K562 (cell line): Measurements from ENCODE around the gene PDE4D. TPM values are rescaled to one million over a fixed set of nuclear protein-coding genes. Genes with fewer than 3 reads are reported as not detected.

Experiments
- ATAC-seq: fragments of 200-7000 bp; cut with Tn5 transposase; 3 replicates; pipeline ENCODE4 v1.9.1; 2020; ENCODE audit warnings: moderate library complexity
- BruUV-seq: library from RNA; stranded (reverse); fragments of 400-500 nt; replicated peaks from 2 replicates; lab custom pipeline; 2021; lab: Mats Ljungman, UMichigan
- CTCF ChIA-PET: fragments of 300-600 bp; formaldehyde crosslinking; extraction: SDS; loops from one replicate; lab custom pipeline; 2021; ENCODE audit warnings: low intra/inter-chr PET ratio; lab: Yijun Ruan, JAX
- POLR2A ChIA-PET: fragments of 300-600, 350-650 bp; sonication (Branson Sonifier 250); formaldehyde crosslinking; extraction: SDS; loops from one replicate; lab custom pipeline; 2021; ENCODE audit warnings: antibody characterized with exemption, inconsistent platforms; lab: Yijun Ruan, JAX
- DNase-seq, 4 experiments: peaks; one replicate each; pipeline versions ENCODE4 v3.0.0 to v3.0.0-alpha.2; 2011 to 2018; ENCODE audit warnings: low spot score in 3 of 4, mixed read lengths in 3 of 4; ENCODE audit errors: extremely low read depth in 1 of 4
- FAIRE-seq: peaks from 2 replicates; lab custom pipeline; 2011; peaks lifted over from hg19 to GRCh38; lab: Jason Lieb, UNC
- H2AFZ ChIP-seq: 2 replicates; pipeline ENCODE4 v1.6.0; 2011; ENCODE audit warnings: low read depth, low read length, control low read depth, inconsistent platforms
- H3K27ac ChIP-seq: fragments of 200-600 bp; 3 replicates; pipeline ENCODE4 v1.8.0; 2011; ENCODE audit warnings: low read depth, mild to moderate bottlenecking, control low read depth, inconsistent platforms, low read length, moderate library complexity, mixed read lengths; ENCODE audit errors: extremely low read depth
- H3K27me3 ChIP-seq, 2 experiments: fragments of 300-600 bp in 1 of 2; 2 replicates in 1 of 2; 3 replicates in 1 of 2; pipeline versions ENCODE4 v1.6.0 to v1.8.0; 2011; ENCODE audit warnings: inconsistent platforms in 2 of 2, low read length in 2 of 2, mild to moderate bottlenecking in 1 of 2, mixed read lengths in 1 of 2, moderate library complexity in 1 of 2; ENCODE audit not compliant: control insufficient read depth in 2 of 2, insufficient read depth in 2 of 2
- H3K36me3 ChIP-seq: fragments of 300-600 bp; 3 replicates; pipeline ENCODE4 v1.8.0; 2011; ENCODE audit warnings: mild to moderate bottlenecking, low read length, inconsistent platforms; ENCODE audit not compliant: control insufficient read depth, insufficient read depth
- H3K4me1 ChIP-seq, 2 experiments: fragments of 200-600 bp in 1 of 2; replicated peaks in 1 of 2; 2 replicates in 1 of 2; 3 replicates in 1 of 2; pipeline versions ENCODE4 v1.5.1 to v1.8.0; 2011; ENCODE audit warnings: inconsistent platforms in 2 of 2, low read length in 2 of 2, mild to moderate bottlenecking in 1 of 2, mixed read lengths in 1 of 2, moderate library complexity in 1 of 2; ENCODE audit not compliant: control insufficient read depth in 2 of 2, insufficient read depth in 2 of 2
- H3K4me2 ChIP-seq: 2 replicates; pipeline ENCODE4 v1.6.1; 2011; ENCODE audit warnings: low read length, control low read depth, inconsistent platforms, mixed read lengths; ENCODE audit not compliant: insufficient read depth
- H3K4me3 ChIP-seq: fragments of 200-600 bp; sonication (generic), shearing (Covaris generic); 2 replicates; pipeline ENCODE4 v1.5.1; 2016; ENCODE audit warnings: control low read depth, inconsistent platforms
- H3K79me2 ChIP-seq: fragments of 200-600 bp; 3 replicates; pipeline ENCODE4 v1.8.0; 2011; ENCODE audit warnings: low read length, inconsistent platforms; ENCODE audit not compliant: control insufficient read depth, insufficient read depth
- H3K9ac ChIP-seq, 2 experiments: 2 replicates each; pipeline versions ENCODE4 v1.6.0 to v1.6.1; 2011; ENCODE audit warnings: low read depth in 2 of 2, low read length in 2 of 2, control low read depth in 1 of 2, inconsistent platforms in 1 of 2, mild to moderate bottlenecking in 1 of 2, mixed read lengths in 1 of 2; ENCODE audit not compliant: insufficient read depth in 1 of 2
- H3K9me1 ChIP-seq: one replicate; pipeline ENCODE4 v1.6.0; 2011; ENCODE audit warnings: inconsistent platforms, mild to moderate bottlenecking, low read length, moderate library complexity; ENCODE audit not compliant: control insufficient read depth, insufficient read depth
- H3K9me3 ChIP-seq: replicated peaks from 2 replicates; pipeline ENCODE4 v1.5.1; 2011; ENCODE audit warnings: low read depth, low read length, inconsistent platforms; ENCODE audit not compliant: control insufficient read depth, insufficient read depth
- H4K20me1 ChIP-seq: replicated peaks from 2 replicates; pipeline ENCODE4 v1.6.1; 2011; ENCODE audit warnings: low read length, inconsistent platforms, mixed read lengths; ENCODE audit not compliant: control insufficient read depth, insufficient read depth
- FUS ChIP-seq: fragments of 200-400 bp; formaldehyde crosslinking; optimal IDR thresholded peaks from 2 replicates; pipeline ENCODE3; 2017; ENCODE audit warnings: low read depth, low read length
- IFI16 ChIP-seq: fragments of 250-450 bp; sonication (Bioruptor Pico); IDR thresholded peaks from 2 replicates; pipeline ENCODE4 v2.1.2; 2022; ENCODE audit warnings: mild to moderate bottlenecking, inconsistent platforms
- ILK ChIP-seq: fragments of 450-650 bp; IDR thresholded peaks from 2 replicates; pipeline ENCODE4 v1.6.1; 2016; ENCODE audit warnings: missing genetic modification characterization, low read depth, mild to moderate bottlenecking, missing compliant biosample characterization, moderate library complexity, borderline replicate concordance
- NEUROD1 ChIP-seq: fragments of 150-350 bp; IDR thresholded peaks from 2 replicates; pipeline ENCODE4 v1.6.1; 2014; ENCODE audit warnings: borderline replicate concordance, low read length, low read depth; ENCODE audit not compliant: partially characterized antibody
- POLR2A ChIP-seq: fragments of 450-650 bp; conservative IDR thresholded peaks from 2 replicates; pipeline ENCODE4 v1.6.1; 2016
- POLR2B ChIP-seq: fragments of 450-650 bp; IDR thresholded peaks from 2 replicates; pipeline ENCODE4 v1.6.1; 2018; ENCODE audit warnings: low read depth; ENCODE audit not compliant: partially characterized antibody
- RBFOX2 ChIP-seq: fragments of 200-400 bp; formaldehyde crosslinking; IDR thresholded peaks from 2 replicates; pipeline ENCODE4 v1.6.1; 2017; ENCODE audit warnings: low read depth, mild to moderate bottlenecking, low read length, moderate library complexity
- WHSC1 ChIP-seq: IDR thresholded peaks from one replicate; pipeline ENCODE4 v1.6.1; 2012; ENCODE audit warnings: low read length, control low read depth, inconsistent platforms
- ZBTB1 ChIP-seq: sonication (generic); formaldehyde crosslinking; IDR thresholded peaks from 2 replicates; pipeline ENCODE4 v1.8.1; 2023; ENCODE audit warnings: missing genetic modification reagents, low read depth, mild to moderate bottlenecking, borderline replicate concordance
- ZNF224 ChIP-seq: sonication (generic); formaldehyde crosslinking; IDR thresholded peaks from 2 replicates; pipeline ENCODE4 v1.8.0; 2022; ENCODE audit warnings: mild to moderate bottlenecking, missing genetic modification reagents
- ZNF253 ChIP-seq: fragments of 250-450 bp; sonication (Bioruptor Pico); conservative IDR thresholded peaks from 2 replicates; pipeline ENCODE4 v1.6.1; 2021; ENCODE audit warnings: mild to moderate bottlenecking
- WGBS: fragments of 100-300 bp; shearing (Covaris generic); methylation state at CpG from one replicate; pipeline ENCODE4 v1.1.6; 2016; ENCODE audit warnings: low coverage, mixed read lengths; ENCODE audit not compliant: insufficient coverage; ENCODE audit errors: missing lambda C conversion rate; 5-methylcytosine and 5-hydroxymethylcytosine counted together
- in situ Hi-C: fragments of 300-500 bp; cut with MboI; formaldehyde crosslinking; loops from 4 replicates; pipeline ENCODE4 v1.15.0; 2018; ENCODE audit warnings: inconsistent platforms, mixed read lengths
- intact Hi-C: fragments of 100-400 bp; cut with micrococcal nuclease; formaldehyde crosslinking; loops from 2 replicates; pipeline ENCODE4 v1.14.2; 2022
- polyA plus RNA-seq, 8 experiments: library from polyadenylated mRNA; depleted of rRNA in 4 of 8; stranded (reverse) in 5 of 8; unstranded in 3 of 8; fragments of >200 nt; fragmentation: Nextera tagmentation in 2 of 8; fragmentation: Illumina TruSeq in 1 of 8; extraction: Ambion mirVana in 2 of 8; extraction: Trizol in 1 of 8; gene quantifications; 2 replicates each; pipeline versions ENCODE4 v1.2.1 to v1.2.3, GENCODE V29; 2011 to 2014; ENCODE audit warnings: inconsistent platforms in 1 of 8, missing spikeins in 1 of 8
- total RNA-seq, 7 experiments: library from RNA; depleted of rRNA in 6 of 7; stranded (reverse); fragments of >200 nt in 6 of 7; fragmentation: Illumina TruSeq in 2 of 7; extraction: Trizol in 2 of 7; gene quantifications; 2 replicates each; pipeline versions ENCODE4 v1.2.1 to v1.2.3, GENCODE V29; 2011 to 2021; ENCODE audit warnings: low replicate concordance in 1 of 7
- TF ChIP-seq, protein P1 (sequence below): fragments of 250-450 bp; sonication (Bioruptor Pico); IDR thresholded peaks from 2 replicates; pipeline ENCODE4 v1.4.0; 2020; ENCODE audit warnings: mild to moderate bottlenecking
- TF ChIP-seq, protein P2 (sequence below): sonication (generic); formaldehyde crosslinking; IDR thresholded peaks from 2 replicates; pipeline ENCODE4 v1.8.1; 2022; ENCODE audit warnings: missing genetic modification reagents

The PDE4D gene
- total and polyA plus RNA-seq, 9 of the 15 experiments (the other 6 are each of a cell fraction or from before 2014, with no cell fraction given): 0.04 to 0.46 (median 0.13) TPM

DNA sequence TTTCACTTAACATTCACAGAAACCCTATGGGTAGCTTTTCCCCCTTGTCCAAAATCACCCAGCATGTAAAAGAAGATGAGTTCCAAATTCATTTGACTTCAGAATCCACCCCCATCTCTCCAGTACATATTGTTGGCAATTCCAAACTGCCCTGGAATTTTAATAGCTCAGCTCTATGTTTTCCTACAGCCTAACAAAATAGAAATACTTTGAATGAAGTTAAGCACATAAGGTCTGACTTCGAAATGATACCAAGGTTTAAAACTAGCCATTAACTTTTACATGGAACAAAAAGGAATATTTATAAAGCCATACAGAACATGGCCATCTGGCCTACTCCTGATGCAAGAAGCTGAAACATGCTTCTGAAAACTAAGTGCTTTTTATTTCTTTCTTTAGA is 634.3 kb downstream of the PDE4D start:
- in situ Hi-C loops (no loop called here), intact Hi-C loops (no loop called here)
- H3K79me2 ChIP-seq: no peaks in the 10 kb centered on the region
- no TSS peak for BruUV-seq
- H3K27me3 ChIP-seq: no peaks in the 10 kb centered on the region
- no peaks in the 10 kb centered on the region for H3K9me1 ChIP-seq
- no peak overlapping the region for H3K9ac ChIP-seq
- no peak overlapping the region for H2AFZ ChIP-seq
- H3K36me3 ChIP-seq: no peaks in the 10 kb centered on the region
- no peak for FAIRE-seq
- H4K20me1 ChIP-seq: no peaks in the 10 kb centered on the region
- TF ChIP-seq NEUROD1 (no peak), WHSC1 (no peak), ZBTB1 (CRISPR knock-in tag) (no peak), POLR2A (no peak), IFI16 (no peak), RBFOX2 (no peak), FUS (no peak), POLR2B (no peak), ZNF224 (CRISPR knock-in tag) (no peak), ZNF253 (CRISPR knock-in tag) (no peak), ILK (no peak)
- TF ChIP-seq, protein P1, sequence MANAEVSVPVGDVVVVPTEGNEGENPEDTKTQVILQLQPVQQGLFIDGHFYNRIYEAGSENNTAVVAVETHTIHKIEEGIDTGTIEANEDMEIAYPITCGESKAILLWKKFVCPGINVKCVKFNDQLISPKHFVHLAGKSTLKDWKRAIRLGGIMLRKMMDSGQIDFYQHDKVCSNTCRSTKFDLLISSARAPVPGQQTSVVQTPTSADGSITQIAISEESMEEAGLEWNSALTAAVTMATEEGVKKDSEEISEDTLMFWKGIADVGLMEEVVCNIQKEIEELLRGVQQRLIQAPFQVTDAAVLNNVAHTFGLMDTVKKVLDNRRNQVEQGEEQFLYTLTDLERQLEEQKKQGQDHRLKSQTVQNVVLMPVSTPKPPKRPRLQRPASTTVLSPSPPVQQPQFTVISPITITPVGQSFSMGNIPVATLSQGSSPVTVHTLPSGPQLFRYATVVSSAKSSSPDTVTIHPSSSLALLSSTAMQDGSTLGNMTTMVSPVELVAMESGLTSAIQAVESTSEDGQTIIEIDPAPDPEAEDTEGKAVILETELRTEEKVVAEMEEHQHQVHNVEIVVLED (CRISPR knock-in tag): no peak
- TF ChIP-seq, protein P2, sequence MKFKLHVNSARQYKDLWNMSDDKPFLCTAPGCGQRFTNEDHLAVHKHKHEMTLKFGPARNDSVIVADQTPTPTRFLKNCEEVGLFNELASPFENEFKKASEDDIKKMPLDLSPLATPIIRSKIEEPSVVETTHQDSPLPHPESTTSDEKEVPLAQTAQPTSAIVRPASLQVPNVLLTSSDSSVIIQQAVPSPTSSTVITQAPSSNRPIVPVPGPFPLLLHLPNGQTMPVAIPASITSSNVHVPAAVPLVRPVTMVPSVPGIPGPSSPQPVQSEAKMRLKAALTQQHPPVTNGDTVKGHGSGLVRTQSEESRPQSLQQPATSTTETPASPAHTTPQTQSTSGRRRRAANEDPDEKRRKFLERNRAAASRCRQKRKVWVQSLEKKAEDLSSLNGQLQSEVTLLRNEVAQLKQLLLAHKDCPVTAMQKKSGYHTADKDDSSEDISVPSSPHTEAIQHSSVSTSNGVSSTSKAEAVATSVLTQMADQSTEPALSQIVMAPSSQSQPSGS (CRISPR knock-in tag): no peak
- no peak overlapping the region for H3K4me2 ChIP-seq
- 0% methylated on average over 1 of the region's 1 CpG for WGBS
- no peaks in the 10 kb centered on the region for H3K9me3 ChIP-seq
- no peaks in the 10 kb centered on the region for H3K4me1 ChIP-seq
- H3K27ac ChIP-seq: no peak overlapping the region
- no peak for ATAC-seq
- H3K4me3 ChIP-seq: no peak overlapping the region
- CTCF ChIA-PET: no interaction called here
- POLR2A ChIA-PET: interaction anchor here (1.1 kb wide), 1 partner anchor 24 kb away, joined by 3 read pairs; no protein-coding TSS in a partner anchor
- no peak for DNase-seq
